ENCODE measurements around the gene RHCE. TPM values are rescaled to one million over a fixed set of nuclear protein-coding genes. Genes with fewer than 3 reads are reported as not detected.

RHCE gene
- total and polyA plus RNA-seq, 2 of the 8 experiments (the other 6 are each of a cell fraction or from before 2014, with no cell fraction given), result 0.23 to 0.50 TPM

- no peak for DNase-seq (ENCODE audit: low read depth in 1 of 2, low spot score in 2 of 2)
- no peak for TF ChIP-seq CHD2 (IDR thresholded peaks at IDR 0.05; ENCODE audit: low read length)
- no peak for TF ChIP-seq SAP30 (IDR thresholded peaks at IDR 0.05; ENCODE audit: insufficient read depth, insufficient replicate concordance, low read length)
- no peak for TF ChIP-seq NANOG (IDR thresholded peaks at IDR 0.05; ENCODE audit: insufficient read depth, low read depth, low read length, poor library complexity, severe bottlenecking)
- no peak for TF ChIP-seq CBX5 (IDR thresholded peaks at IDR 0.05; ENCODE audit: low read depth, low read length)
- no peak for TF ChIP-seq USF2 (IDR thresholded peaks at IDR 0.05; ENCODE audit: low read length)
- no peak for TF ChIP-seq RFX5 (IDR thresholded peaks at IDR 0.05; ENCODE audit: borderline replicate concordance, low read depth, low read length)
- TF ChIP-seq RBBP5 (IDR thresholded peaks at IDR 0.05; ENCODE audit: borderline replicate concordance, low read depth, low read length), result no peak
- no peak overlapping the region for H3K4ac ChIP-seq (replicated peaks; ENCODE audit: insufficient read length, low read depth, low read length)
- ChIA-PET CTCF (ENCODE audit: partially characterized antibody) (interaction anchor here (0.6 to 1.6 kb wide), 2 partner anchors 11 to 145 kb away, joined by 3 to 5 read pairs; no protein-coding TSS in a partner anchor), POLR2A (ENCODE audit: partially characterized antibody) (no interaction called here)
- no peak overlapping the region for H3K4me3 ChIP-seq (ENCODE audit: extremely low read depth in 1 of 4, insufficient read depth in 2 of 4, low read depth in 3 of 4, low read length in 4 of 4)
- H2BK20ac ChIP-seq (ENCODE audit: low read length), result no peak overlapping the region
- no peak overlapping the region for H3K27ac ChIP-seq (ENCODE audit: low read depth, low read length)
- peaks cover 0 to 16% (median 7%) of the 10 kb centered on the region in 4 experiments; a peak in 4 of 8 replicates for H3K36me3 ChIP-seq (ENCODE audit: control insufficient read depth in 2 of 4, insufficient read depth in 4 of 4, low read length in 3 of 4)
- FAIRE-seq, result no peak
- no peak overlapping the region for H2BK5ac ChIP-seq (ENCODE audit: low read depth, low read length)
- H2AFZ ChIP-seq (ENCODE audit: low read length), result no peak overlapping the region
- H2BK15ac ChIP-seq (ENCODE audit: low read length), result no peak overlapping the region
- H3K14ac ChIP-seq (ENCODE audit: insufficient read length), result no peak overlapping the region
- H3K18ac ChIP-seq (ENCODE audit: extremely low read depth, low read length), result no peak overlapping the region
- H3K23me2 ChIP-seq (ENCODE audit: low read depth, low read length), result no peaks in the 10 kb centered on the region
- WGBS, 2 experiments (ENCODE audit: extremely low coverage in 1 of 2, insufficient coverage in 1 of 2, insufficient read length in 1 of 2, insufficient replicate concordance in 2 of 2, low coverage in 1 of 2, low lambda C conversion rate in 2 of 2, missing lambda C conversion rate in 1 of 2), result 93% methylated on average over 1 of the region's 1 CpG; no CpG with 5 or more reads in 1 of the 2 experiments
- no peak overlapping the region for H2BK12ac ChIP-seq (ENCODE audit: low read depth, low read length)
- no peak overlapping the region for H3K56ac ChIP-seq (replicated peaks; ENCODE audit: insufficient read length, low read depth, low read length)
- no peak overlapping the region for H2AK5ac ChIP-seq (ENCODE audit: low read depth, low read length)
- H4K91ac ChIP-seq (replicated peaks; ENCODE audit: insufficient read length, low read length), result no peak overlapping the region
- no peak overlapping the region for H3K4me2 ChIP-seq (ENCODE audit: insufficient read depth in 1 of 2, low read depth in 2 of 2, low read length in 2 of 2)
- no peaks in the 10 kb centered on the region for H3K9me3 ChIP-seq (ENCODE audit: insufficient read depth in 2 of 2, low read depth in 1 of 2, low read length in 1 of 2)
- peaks cover 3% of the 10 kb centered on the region in 2 experiments for H4K20me1 ChIP-seq (replicated peaks in 1 of 2; ENCODE audit: control insufficient read depth in 1 of 2, insufficient read depth in 2 of 2, low read length in 2 of 2)
- H3K9ac ChIP-seq (replicated peaks in 1 of 4; ENCODE audit: extremely low read depth in 1 of 4, low read depth in 3 of 4, low read length in 3 of 4), result no peak overlapping the region
- no peak overlapping the region for H3K23ac ChIP-seq (ENCODE audit: insufficient read length)
- no peak overlapping the region for H4K5ac ChIP-seq (ENCODE audit: insufficient read length, low read depth, low read length)
- no peaks in the 10 kb centered on the region for H3K27me3 ChIP-seq (replicated peaks in 1 of 4; ENCODE audit: control insufficient read depth in 3 of 4, extremely low read depth in 1 of 4, insufficient read depth in 3 of 4, low read length in 3 of 4)
- peaks cover 0 to 3% (median 0%) of the 10 kb centered on the region in 4 experiments; a peak in 1 of 7 replicates for H3K4me1 ChIP-seq (replicated peaks in 1 of 4; ENCODE audit: control insufficient read depth in 3 of 4, insufficient read depth in 4 of 4, low read length in 3 of 4)
- H3K79me1 ChIP-seq (ENCODE audit: low read depth, low read length), result no peaks in the 10 kb centered on the region
- H4K8ac ChIP-seq (ENCODE audit: extremely low read depth, insufficient read depth, low read length), result no peak overlapping the region
- no peak overlapping the region for H2BK120ac ChIP-seq (replicated peaks; ENCODE audit: low read depth, low read length)
- peaks cover 0 to 60% of the 10 kb centered on the region in 2 experiments; a peak in 2 of 4 replicates for H3K79me2 ChIP-seq (ENCODE audit: control insufficient read depth in 1 of 2, insufficient read depth in 2 of 2, low read length in 2 of 2)
Observed at GRCh38 chr1:25342846-25343245, 77.8 kb downstream of the RHCE start.

Data from H1 (cell line).